H1 (cell line): ENCODE results near the gene HCK. TPM values are rescaled to one million over a fixed set of nuclear protein-coding genes. Genes with fewer than 3 reads are reported as not detected.

Experiments used
- CTCF ChIA-PET: fragments of 300-600 bp; sonication (Branson Sonifier 250); formaldehyde crosslinking; loops from one replicate; lab custom pipeline; 2021; ENCODE audit not compliant: partially characterized antibody; lab: Charles Lee
- POLR2A ChIA-PET: fragments of 300-600 bp; sonication (Branson Sonifier 250); formaldehyde crosslinking; loops from one replicate; lab custom pipeline; 2021; ENCODE audit warnings: inconsistent platforms; ENCODE audit not compliant: partially characterized antibody; lab: Charles Lee
- DNase-seq, 2 experiments: peaks; one replicate each; pipeline versions ENCODE4 v3.0.0 to v3.0.0-alpha.2; 2010 to 2022; ENCODE audit warnings: low spot score in 2 of 2, low read depth in 1 of 2, mixed read lengths in 1 of 2
- FAIRE-seq: peaks from 2 replicates; lab custom pipeline; 2011; peaks lifted over from hg19 to GRCh38; lab: Jason Lieb, UNC
- H2AFZ ChIP-seq: 2 replicates; pipeline ENCODE4 v1.8.1; 2012; ENCODE audit warnings: low read length, inconsistent platforms
- H2AK5ac ChIP-seq: 2 replicates; pipeline ENCODE4 v1.6.1; 2013; ENCODE audit warnings: low read depth, low read length
- H2BK120ac ChIP-seq: replicated peaks from 2 replicates; pipeline ENCODE3; 2013; ENCODE audit warnings: low read depth, low read length, inconsistent platforms
- H2BK12ac ChIP-seq: 2 replicates; pipeline ENCODE4 v1.6.1; 2013; ENCODE audit warnings: low read depth, low read length
- H2BK15ac ChIP-seq: 2 replicates; pipeline ENCODE4 v1.6.1; 2013; ENCODE audit warnings: low read length
- H2BK20ac ChIP-seq: 2 replicates; pipeline ENCODE4 v1.6.1; 2013; ENCODE audit warnings: low read length
- H2BK5ac ChIP-seq: 2 replicates; pipeline ENCODE4 v1.6.1; 2013; ENCODE audit warnings: low read depth, low read length
- H3K14ac ChIP-seq: 2 replicates; pipeline ENCODE4 v1.6.1; 2013; ENCODE audit warnings: inconsistent platforms; ENCODE audit not compliant: insufficient read length
- H3K18ac ChIP-seq: 2 replicates; pipeline ENCODE4 v1.6.1; 2013; ENCODE audit warnings: low read length; ENCODE audit errors: extremely low read depth
- H3K23ac ChIP-seq: 2 replicates; pipeline ENCODE4 v1.6.1; 2013; ENCODE audit warnings: inconsistent platforms; ENCODE audit not compliant: insufficient read length
- H3K23me2 ChIP-seq: 2 replicates; pipeline ENCODE4 v1.6.1; 2013; ENCODE audit warnings: low read depth, low read length
- H3K27ac ChIP-seq: 2 replicates; pipeline ENCODE4 v1.6.1; 2011; ENCODE audit warnings: low read depth, low read length, inconsistent platforms
- H3K27me3 ChIP-seq, 4 experiments: replicated peaks in 1 of 4; 1 replicate in 1 of 4; 2 replicates in 3 of 4; pipeline versions ENCODE4 v1.6.1 to v1.8.1; 2011 to 2013; ENCODE audit warnings: low read length in 3 of 4, mild to moderate bottlenecking in 3 of 4, inconsistent platforms in 2 of 4, mixed read lengths in 2 of 4, moderate library complexity in 1 of 4; ENCODE audit not compliant: control insufficient read depth in 3 of 4, insufficient read depth in 3 of 4; ENCODE audit errors: extremely low read depth in 1 of 4
- H3K36me3 ChIP-seq, 4 experiments: 2 replicates each; pipeline versions ENCODE4 v1.6.1 to v1.8.1; 2011 to 2013; ENCODE audit warnings: mild to moderate bottlenecking in 4 of 4, low read length in 3 of 4, moderate library complexity in 2 of 4, control low read depth in 1 of 4, inconsistent platforms in 1 of 4; ENCODE audit not compliant: insufficient read depth in 4 of 4, control insufficient read depth in 2 of 4
- H3K4ac ChIP-seq: replicated peaks from 2 replicates; pipeline ENCODE3; 2013; ENCODE audit warnings: low read length, low read depth, mixed read lengths, inconsistent platforms; ENCODE audit not compliant: insufficient read length
- H3K4me1 ChIP-seq, 4 experiments: replicated peaks in 1 of 4; 1 replicate in 1 of 4; 2 replicates in 3 of 4; pipeline versions ENCODE4 v1.6.1 to v1.8.1; 2011 to 2013; ENCODE audit warnings: low read length in 3 of 4, inconsistent platforms in 2 of 4, mixed read lengths in 1 of 4; ENCODE audit not compliant: insufficient read depth in 4 of 4, control insufficient read depth in 3 of 4
- H3K4me2 ChIP-seq, 2 experiments: 2 replicates each; pipeline versions ENCODE4 v1.6.1 to v1.8.1; 2011 to 2013; ENCODE audit warnings: low read depth in 2 of 2, low read length in 2 of 2, control low read depth in 1 of 2, inconsistent platforms in 1 of 2, mild to moderate bottlenecking in 1 of 2; ENCODE audit not compliant: insufficient read depth in 1 of 2
- H3K4me3 ChIP-seq, 4 experiments: fragments of 200-600, 300-600 bp in 1 of 4; sonication (generic), shearing (Covaris generic), sonication (Bioruptor Twin) in 1 of 4; 2 replicates each; pipeline versions ENCODE4 v1.5.1 to v1.8.1; 2011 to 2016; ENCODE audit warnings: low read length in 4 of 4, low read depth in 3 of 4, control low read depth in 2 of 4, inconsistent platforms in 2 of 4, mild to moderate bottlenecking in 2 of 4, mixed read lengths in 1 of 4, moderate library complexity in 1 of 4; ENCODE audit not compliant: insufficient read depth in 2 of 4; ENCODE audit errors: extremely low read depth in 1 of 4
- H3K56ac ChIP-seq: replicated peaks from 2 replicates; pipeline ENCODE3; 2013; ENCODE audit warnings: low read depth, mild to moderate bottlenecking, mixed read lengths, low read length, inconsistent platforms; ENCODE audit not compliant: insufficient read length
- H3K79me1 ChIP-seq: 2 replicates; pipeline ENCODE4 v1.6.1; 2013; ENCODE audit warnings: low read depth, low read length, control low read depth
- H3K79me2 ChIP-seq, 2 experiments: 2 replicates each; pipeline versions ENCODE4 v1.6.1 to v1.8.1; 2012 to 2013; ENCODE audit warnings: low read length in 2 of 2, mild to moderate bottlenecking in 2 of 2, inconsistent platforms in 1 of 2; ENCODE audit not compliant: insufficient read depth in 2 of 2, control insufficient read depth in 1 of 2
- H3K9ac ChIP-seq, 4 experiments: replicated peaks in 1 of 4; 1 replicate in 1 of 4; 2 replicates in 3 of 4; pipeline versions ENCODE4 v1.6.1 to v1.8.1; 2011 to 2013; ENCODE audit warnings: low read depth in 3 of 4, low read length in 3 of 4, control low read depth in 2 of 4, mild to moderate bottlenecking in 2 of 4, moderate library complexity in 2 of 4, inconsistent platforms in 1 of 4; ENCODE audit errors: extremely low read depth in 1 of 4
- H3K9me3 ChIP-seq, 2 experiments: 2 replicates each; pipeline versions ENCODE4 v1.6.1 to v1.8.1; 2012 to 2013; ENCODE audit warnings: mild to moderate bottlenecking in 2 of 2, moderate library complexity in 2 of 2, control low read depth in 1 of 2, inconsistent platforms in 1 of 2, low read depth in 1 of 2, low read length in 1 of 2, mixed read lengths in 1 of 2; ENCODE audit not compliant: insufficient read depth in 2 of 2
- H4K20me1 ChIP-seq, 2 experiments: replicated peaks in 1 of 2; 2 replicates each; pipeline versions ENCODE3 to v1.8.1; 2011 to 2013; ENCODE audit warnings: inconsistent platforms in 2 of 2, low read length in 2 of 2, mild to moderate bottlenecking in 1 of 2; ENCODE audit not compliant: insufficient read depth in 2 of 2, control insufficient read depth in 1 of 2
- H4K5ac ChIP-seq: 2 replicates; pipeline ENCODE4 v1.6.1; 2013; ENCODE audit warnings: low read length, low read depth, mixed read lengths, inconsistent platforms; ENCODE audit not compliant: insufficient read length
- H4K8ac ChIP-seq: 2 replicates; pipeline ENCODE4 v1.8.0; 2013; ENCODE audit warnings: mild to moderate bottlenecking, moderate library complexity, low read length, inconsistent platforms; ENCODE audit not compliant: insufficient read depth; ENCODE audit errors: extremely low read depth
- H4K91ac ChIP-seq: replicated peaks from 2 replicates; pipeline ENCODE3; 2013; ENCODE audit warnings: low read length, mixed read lengths, inconsistent platforms; ENCODE audit not compliant: insufficient read length
- ASH2L ChIP-seq: fragments of 200-600, 300-600 bp; sonication (generic); IDR thresholded peaks from one replicate; pipeline ENCODE4 v1.7.1; 2017; ENCODE audit warnings: low read length
- JUN ChIP-seq: IDR thresholded peaks from 2 replicates; pipeline ENCODE4 v1.6.1; 2011; ENCODE audit warnings: low read depth, mild to moderate bottlenecking, improper control_type of control experiment, low read length
- MAFK ChIP-seq: IDR thresholded peaks from 2 replicates; pipeline ENCODE4 v1.6.1; 2012; ENCODE audit warnings: low read depth, mild to moderate bottlenecking, improper control_type of control experiment, low read length
- POU5F1 ChIP-seq: IDR thresholded peaks from 2 replicates; pipeline ENCODE4 v1.6.1; 2011; ENCODE audit warnings: low read depth, mild to moderate bottlenecking, low read length, moderate library complexity
- SIX5 ChIP-seq: IDR thresholded peaks from 2 replicates; pipeline ENCODE4 v1.6.1; 2011; ENCODE audit warnings: mild to moderate bottlenecking, low read depth, low read length
- SUZ12 ChIP-seq: fragments of 200-600 bp; sonication (generic); IDR thresholded peaks from 2 replicates; pipeline ENCODE4 v1.6.1; 2012; ENCODE audit warnings: mild to moderate bottlenecking, inconsistent platforms, low read length, moderate library complexity, mixed read lengths
- TAF1 ChIP-seq: IDR thresholded peaks from 2 replicates; pipeline ENCODE4 v1.6.1; 2011; ENCODE audit warnings: mild to moderate bottlenecking, low read depth, low read length
- WGBS, 2 experiments: shearing (Covaris generic) in 1 of 2; methylation state at CpG; one replicate each; pipeline versions ENCODE4 v1.1.6 to v1.1.7; 2013 to 2015; ENCODE audit warnings: low lambda C conversion rate in 2 of 2, mixed read lengths in 2 of 2, inconsistent platforms in 1 of 2, low coverage in 1 of 2, missing lambda C conversion rate in 1 of 2; ENCODE audit not compliant: insufficient replicate concordance in 2 of 2, insufficient coverage in 1 of 2, insufficient read length in 1 of 2; ENCODE audit errors: extremely low coverage in 1 of 2, missing lambda C conversion rate in 1 of 2; 5-methylcytosine and 5-hydroxymethylcytosine counted together
- polyA plus RNA-seq, 7 experiments: library from polyadenylated mRNA; depleted of rRNA in 3 of 7; stranded (reverse) in 5 of 7; unstranded in 2 of 7; fragments of >200 nt in 5 of 7; fragments of 200-250 nt in 2 of 7; gene quantifications; 1 replicate in 5 of 7; 2 replicates in 1 of 7; 4 replicates in 1 of 7; pipeline versions ENCODE4 v1.2.1 to v1.2.3, GENCODE V29; 2011 to 2013; ENCODE audit warnings: missing spikeins in 2 of 7, mixed read lengths in 2 of 7
- total RNA-seq: library from RNA; stranded (reverse); fragmentation: NEBNext Ultra II Directional; extraction: Animal tissue kit (Norgen Biotek cat#: 25700); gene quantifications from 2 replicates; pipeline ENCODE4 v1.2.1, GENCODE V29; 2021

The HCK gene
- total and polyA plus RNA-seq, 2 of the 8 experiments (the other 6 are each of a cell fraction or from before 2014, with no cell fraction given) = 0.37 to 4.3 TPM

- CTCF ChIA-PET = interaction anchor here (0.9 to 1.3 kb wide), 2 partner anchors 12 to 112 kb away, joined by 3 to 4 read pairs; no protein-coding TSS in a partner anchor
Measured at GRCh38 chr20:32142991-32143390, 90.9 kb downstream of the HCK start.

More at GRCh38 chr20:32142991-32143390, 90.9 kb downstream of the HCK start:
- no peak overlapping the region for H2BK20ac ChIP-seq
- no peak overlapping the region for H2AFZ ChIP-seq
- H3K27me3 ChIP-seq = no peaks in the 10 kb centered on the region; a peak in 1 of 7 replicates
- no peak overlapping the region for H2BK5ac ChIP-seq
- no peak overlapping the region for H3K4me2 ChIP-seq
- H4K20me1 ChIP-seq = peaks cover 0 to 1% of the 10 kb centered on the region in 2 experiments
- TF ChIP-seq JUN (no peak), SUZ12 (no peak), POU5F1 (no peak), SIX5 (no peak), MAFK (no peak), TAF1 (no peak), ASH2L (no peak)
- no peak overlapping the region for H4K8ac ChIP-seq
- H3K4me3 ChIP-seq = no peak overlapping the region
- no peak overlapping the region for H3K27ac ChIP-seq
- H2AK5ac ChIP-seq = no peak overlapping the region
- H2BK15ac ChIP-seq = no peak overlapping the region
- POLR2A ChIA-PET = no interaction called here
- H3K79me1 ChIP-seq = no peaks in the 10 kb centered on the region
- H3K14ac ChIP-seq = no peak overlapping the region
- no peak overlapping the region for H3K23ac ChIP-seq
- no peaks in the 10 kb centered on the region for H3K9me3 ChIP-seq
- H3K18ac ChIP-seq = no peak overlapping the region
- no peaks in the 10 kb centered on the region for H3K23me2 ChIP-seq
- no peak for FAIRE-seq
- WGBS, 2 experiments = 94% methylated on average over 15 of the region's 15 CpGs; no CpG with 5 or more reads in 1 of the 2 experiments
- H3K79me2 ChIP-seq = no peaks in the 10 kb centered on the region
- H3K36me3 ChIP-seq = peaks cover 52 to 69% (median 60%) of the 10 kb centered on the region in 4 experiments
- H2BK120ac ChIP-seq = no peak overlapping the region
- H3K56ac ChIP-seq = no peak overlapping the region
- H2BK12ac ChIP-seq = no peak overlapping the region
- DNase-seq = no peak
- no peak overlapping the region for H4K5ac ChIP-seq
- H3K4ac ChIP-seq = no peak overlapping the region
- H3K4me1 ChIP-seq = no peaks in the 10 kb centered on the region
- H3K9ac ChIP-seq = no peak overlapping the region
- H4K91ac ChIP-seq = no peak overlapping the region
